Brain microvascular endothelial cell (primary cell): ENCODE results near the gene ADRA1B.

Experiments used
- DNase-seq: peaks from one replicate; pipeline ENCODE4 v3.0.0-alpha.2; 2020
- H3K27ac ChIP-seq: fragments of 250-450 bp; sonication (Bioruptor Pico); 2 replicates; pipeline ENCODE4 v1.5.1; 2020; ENCODE audit warnings: mild to moderate bottlenecking, moderate library complexity
- H3K27me3 ChIP-seq: fragments of 250-450 bp; sonication (Bioruptor Pico); replicated peaks from 2 replicates; pipeline ENCODE4 v1.5.1; 2020; ENCODE audit warnings: mild to moderate bottlenecking
- H3K36me3 ChIP-seq: fragments of 250-450 bp; sonication (Bioruptor Pico); replicated peaks from 2 replicates; pipeline ENCODE4 v1.5.1; 2020; ENCODE audit warnings: mild to moderate bottlenecking
- H3K4me3 ChIP-seq: 2 replicates; pipeline ENCODE4 v1.5.1; 2011; ENCODE audit warnings: low read depth, mild to moderate bottlenecking, control low read depth, low read length, moderate library complexity
- in situ Hi-C: cut with HindIII; loops from 2 replicates; pipeline ENCODE4 v1.10.0; 2017; ENCODE audit warnings: low sequenced_read_pairs, low pct_ligation_motif_present
- TF ChIP-seq, protein P1 (sequence below): IDR thresholded peaks from 2 replicates; pipeline ENCODE4 v1.5.1; 2011; ENCODE audit warnings: low read depth, mild to moderate bottlenecking, moderate library complexity, low read length, control low read depth, inconsistent platforms; ENCODE audit errors: missing control alignments

Gene ADRA1B

DNA sequence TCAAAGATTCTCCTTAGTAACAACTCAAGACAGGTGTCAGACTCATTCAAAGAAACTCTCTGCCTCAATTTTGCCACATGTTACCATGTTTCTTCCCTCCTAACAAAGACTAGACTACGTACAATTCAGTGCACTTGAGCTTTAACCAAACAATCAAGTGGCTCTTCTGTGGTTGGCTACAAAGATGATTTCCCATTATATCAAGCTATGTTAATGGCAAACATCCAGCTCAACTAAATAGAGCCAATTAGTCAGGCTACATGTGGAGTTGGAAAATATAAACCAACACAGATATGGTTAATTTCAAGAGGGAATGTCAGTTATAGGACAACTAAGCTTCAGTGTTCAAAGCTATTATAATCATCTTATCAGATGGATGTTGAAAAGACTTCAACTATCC is 29.2 kb upstream of the ADRA1B start:
- Histone ChIP-seq H3K27ac (no peak overlapping the region), H3K27me3 (no peaks in the 10 kb centered on the region), H3K36me3 (no peaks in the 10 kb centered on the region), H3K4me3 (no peak overlapping the region)
- TF ChIP-seq, protein P1, sequence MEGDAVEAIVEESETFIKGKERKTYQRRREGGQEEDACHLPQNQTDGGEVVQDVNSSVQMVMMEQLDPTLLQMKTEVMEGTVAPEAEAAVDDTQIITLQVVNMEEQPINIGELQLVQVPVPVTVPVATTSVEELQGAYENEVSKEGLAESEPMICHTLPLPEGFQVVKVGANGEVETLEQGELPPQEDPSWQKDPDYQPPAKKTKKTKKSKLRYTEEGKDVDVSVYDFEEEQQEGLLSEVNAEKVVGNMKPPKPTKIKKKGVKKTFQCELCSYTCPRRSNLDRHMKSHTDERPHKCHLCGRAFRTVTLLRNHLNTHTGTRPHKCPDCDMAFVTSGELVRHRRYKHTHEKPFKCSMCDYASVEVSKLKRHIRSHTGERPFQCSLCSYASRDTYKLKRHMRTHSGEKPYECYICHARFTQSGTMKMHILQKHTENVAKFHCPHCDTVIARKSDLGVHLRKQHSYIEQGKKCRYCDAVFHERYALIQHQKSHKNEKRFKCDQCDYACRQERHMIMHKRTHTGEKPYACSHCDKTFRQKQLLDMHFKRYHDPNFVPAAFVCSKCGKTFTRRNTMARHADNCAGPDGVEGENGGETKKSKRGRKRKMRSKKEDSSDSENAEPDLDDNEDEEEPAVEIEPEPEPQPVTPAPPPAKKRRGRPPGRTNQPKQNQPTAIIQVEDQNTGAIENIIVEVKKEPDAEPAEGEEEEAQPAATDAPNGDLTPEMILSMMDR, result no peak
- in situ Hi-C loops, result no loop called here
- DNase-seq, result no peak

DNA sequence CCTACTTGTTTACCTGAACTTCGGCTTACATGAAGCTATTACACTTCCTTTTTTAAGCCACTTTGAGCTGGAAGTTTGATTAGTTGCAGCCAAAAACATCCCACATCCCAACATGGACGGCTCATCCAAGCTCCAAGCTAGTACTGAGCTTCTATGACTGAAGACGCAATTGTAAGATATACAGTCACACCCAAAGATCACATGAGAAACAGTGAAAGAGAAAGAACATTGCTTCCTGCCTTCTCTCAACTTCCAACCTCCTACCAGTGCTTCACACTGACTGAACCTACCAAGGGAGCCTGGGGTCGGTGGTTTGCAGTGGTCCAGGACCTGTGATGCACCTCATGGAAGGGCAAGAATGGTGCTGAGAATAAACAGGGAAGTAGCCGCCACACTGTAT is 27.4 kb upstream of the ADRA1B start:
- in situ Hi-C loops, result no loop called here

DNA sequence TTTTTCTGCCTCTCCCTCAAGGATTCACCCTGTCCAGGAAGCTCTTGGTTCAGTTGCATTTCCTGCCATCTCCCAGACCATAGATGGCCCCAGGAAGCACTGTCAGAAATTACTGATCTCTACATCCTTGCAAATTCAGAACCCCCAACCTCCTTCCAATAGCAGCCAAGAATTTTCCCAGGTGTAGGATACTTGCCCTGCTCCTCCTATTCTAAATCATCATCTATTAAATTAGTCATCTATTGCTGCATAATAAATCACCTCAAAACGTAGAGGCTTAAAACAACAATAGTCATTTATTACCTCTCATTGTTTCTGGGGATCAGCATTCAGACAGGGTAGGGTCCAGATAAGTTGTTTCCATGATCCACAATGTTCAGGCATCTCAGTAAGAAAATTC is 26.1 kb upstream of the ADRA1B start:
- in situ Hi-C loops, result no loop called here
- TF ChIP-seq, protein P1, result no peak

More for the DNA sequence above, 27.4 kb upstream of the ADRA1B start:
- DNase-seq, result no peak
- Histone ChIP-seq H3K36me3 (no peaks in the 10 kb centered on the region), H3K4me3 (no peak overlapping the region), H3K27ac (no peak overlapping the region), H3K27me3 (no peaks in the 10 kb centered on the region)
- TF ChIP-seq, protein P1, result no peak

DNA sequence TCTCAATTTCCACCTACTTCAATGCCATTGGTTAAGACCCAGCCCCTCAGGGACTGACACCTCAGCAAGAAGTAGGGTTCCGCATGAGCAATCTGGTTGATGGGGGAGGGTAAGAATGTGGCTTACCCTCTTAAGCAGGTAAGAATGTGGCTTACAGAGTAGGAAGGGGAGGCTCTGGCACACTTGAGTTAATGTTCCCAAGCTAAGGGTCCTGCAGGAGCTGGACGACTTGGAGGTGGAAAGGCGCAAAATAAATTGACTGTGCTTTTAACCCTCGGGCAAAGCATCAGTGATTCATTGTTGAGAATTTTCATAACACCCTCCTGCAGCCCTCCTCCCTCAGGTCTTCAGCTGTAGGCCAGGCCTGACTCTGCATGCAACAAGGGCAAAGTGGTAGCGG is 24.9 kb upstream of the ADRA1B start:
- H3K36me3 ChIP-seq, result no peaks in the 10 kb centered on the region
- no peaks in the 10 kb centered on the region for H3K27me3 ChIP-seq
- no peak overlapping the region for H3K27ac ChIP-seq
- DNase-seq, result no peak
- in situ Hi-C loops, result no loop called here
- TF ChIP-seq, protein P1, result no peak
- H3K4me3 ChIP-seq, result no peak overlapping the region

More for the DNA sequence above, 26.1 kb upstream of the ADRA1B start:
- Histone ChIP-seq H3K4me3 (no peak overlapping the region), H3K36me3 (no peaks in the 10 kb centered on the region), H3K27me3 (no peaks in the 10 kb centered on the region), H3K27ac (no peak overlapping the region)
- no peak for DNase-seq

DNA sequence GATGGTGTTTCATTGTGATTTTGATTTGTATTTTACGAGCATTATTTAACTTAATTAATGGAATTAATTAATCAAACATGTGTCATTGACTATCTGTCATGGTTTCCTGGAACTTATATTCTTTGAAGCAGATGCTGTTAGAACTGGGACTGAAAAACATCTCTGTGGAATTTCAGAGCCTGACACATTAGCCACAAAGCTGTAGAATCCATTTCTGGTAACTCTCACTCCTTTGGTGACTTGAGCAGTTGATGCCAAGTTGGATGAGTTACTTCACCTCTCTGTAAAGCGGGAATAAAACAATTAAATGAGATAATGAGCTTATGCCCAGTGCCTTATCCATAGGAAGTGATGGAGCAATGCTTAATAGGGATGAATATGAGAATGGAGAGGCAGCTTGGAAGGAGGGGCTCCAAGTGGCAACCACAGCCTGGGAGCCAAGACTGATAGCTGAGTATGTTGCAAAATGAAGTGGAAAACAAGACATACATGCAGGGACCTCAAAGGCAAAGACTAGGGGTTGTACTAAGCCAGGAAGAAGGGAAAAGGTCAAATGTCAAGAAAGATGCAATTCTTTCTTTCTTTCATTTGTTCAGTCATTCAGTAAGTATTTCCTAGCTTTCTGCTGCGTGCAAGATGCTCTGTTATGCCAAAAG is 23.1 kb upstream of the ADRA1B start:
- in situ Hi-C loops, result no loop called here
- H3K36me3 ChIP-seq, result no peaks in the 10 kb centered on the region
- TF ChIP-seq, protein P1, result no peak
- no peak overlapping the region for H3K4me3 ChIP-seq
- no peaks in the 10 kb centered on the region for H3K27me3 ChIP-seq
- no peak for DNase-seq
- no peak overlapping the region for H3K27ac ChIP-seq

DNA sequence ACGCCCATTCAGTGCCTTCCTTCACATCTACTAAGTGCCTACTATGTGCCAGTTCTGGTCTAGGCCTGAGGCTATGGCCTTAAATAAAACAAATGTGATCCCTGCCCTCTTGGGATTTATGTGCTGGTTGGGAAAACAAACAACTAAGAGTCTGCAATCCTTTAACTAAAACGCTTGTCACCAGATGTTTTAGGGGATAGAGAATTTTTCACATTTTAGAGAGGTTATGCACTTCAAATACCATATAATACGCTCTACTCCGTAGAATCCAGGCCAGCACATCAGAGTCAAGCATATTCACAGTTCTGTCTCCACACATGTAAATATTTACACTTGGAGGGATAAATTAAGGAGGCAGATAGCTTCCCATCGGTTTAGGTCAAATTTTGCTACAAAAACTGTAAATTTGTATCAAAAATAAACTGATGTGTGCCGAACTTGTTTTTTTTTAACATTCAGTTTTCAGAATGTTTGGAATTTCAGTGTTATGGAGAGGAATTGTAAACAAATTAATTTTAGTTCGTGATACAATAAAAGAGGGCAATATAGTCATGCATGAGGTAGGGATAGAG is 22.0 kb upstream of the ADRA1B start:
- TF ChIP-seq, protein P1, result no peak
- in situ Hi-C loops, result no loop called here
- no peaks in the 10 kb centered on the region for H3K36me3 ChIP-seq

More for the DNA sequence above, 22.0 kb upstream of the ADRA1B start:
- Histone ChIP-seq H3K27ac (no peak overlapping the region), H3K27me3 (no peaks in the 10 kb centered on the region), H3K4me3 (no peak overlapping the region)
- no peak for DNase-seq
